GM18520 (cell line): Measurements from ENCODE around the gene PTPRB.

Experiments
- ATAC-seq: cut with Tn5 transposase; IDR thresholded peaks from one replicate; pipeline ENCODE4 v1.9.1; 2021; ENCODE audit not compliant: unreplicated experiment

The PTPRB gene

GRCh38 chr12:70644861-70645260, 7.6 kb upstream of the PTPRB start:
- ATAC-seq = no peak

GRCh38 chr12:70643939-70644338, 6.7 kb upstream of the PTPRB start:
- ATAC-seq = no peak

- ATAC-seq = no peak
These were observed 4.5 kb upstream of the PTPRB start for GRCh38 chr12:70641691-70642090.

GRCh38 chr12:70640901-70641300, 3.7 kb upstream of the PTPRB start:
- ATAC-seq = no peak

GRCh38 chr12:70639535-70639934, 2.3 kb upstream of the PTPRB start:
- no peak for ATAC-seq

- ATAC-seq = no peak
These were observed 1.6 kb upstream of the PTPRB start for GRCh38 chr12:70638639-70639360.

- ATAC-seq = no peak
These were observed 1.5 kb downstream of the PTPRB start for GRCh38 chr12:70635755-70636154.

GRCh38 chr12:70628701-70629480, 8.3 kb downstream of the PTPRB start:
- ATAC-seq = no peak

GRCh38 chr12:70627677-70628076, 9.6 kb downstream of the PTPRB start:
- ATAC-seq = no peak

GRCh38 chr12:70626180-70626579, 11.0 kb downstream of the PTPRB start:
- ATAC-seq = no peak

GRCh38 chr12:70619471-70620152, 17.6 kb downstream of the PTPRB start:
- no peak for ATAC-seq

GRCh38 chr12:70618371-70618770, 18.9 kb downstream of the PTPRB start:
- ATAC-seq = no peak

GRCh38 chr12:70617450-70617849, 19.8 kb downstream of the PTPRB start:
- no peak for ATAC-seq

- no peak for ATAC-seq
These were observed 21.9 kb downstream of the PTPRB start for GRCh38 chr12:70615174-70615866.

GRCh38 chr12:70609739-70610491, 27.3 kb downstream of the PTPRB start:
- ATAC-seq = no peak

GRCh38 chr12:70609203-70609602, 28.0 kb downstream of the PTPRB start:
- no peak for ATAC-seq

GRCh38 chr12:70608184-70608583, 29.0 kb downstream of the PTPRB start:
- no peak for ATAC-seq

- ATAC-seq = no peak
These were observed 30.1 kb downstream of the PTPRB start for GRCh38 chr12:70607107-70607506.

GRCh38 chr12:70605976-70606375, 31.3 kb downstream of the PTPRB start:
- ATAC-seq = no peak

GRCh38 chr12:70604662-70605061, 32.6 kb downstream of the PTPRB start:
- no peak for ATAC-seq

GRCh38 chr12:70603044-70603443, 34.2 kb downstream of the PTPRB start:
- no peak for ATAC-seq
